HCT116 (cell line): Measurements from ENCODE around the gene GPR176. TPM values are rescaled to one million over a fixed set of nuclear protein-coding genes. Genes with fewer than 3 reads are reported as not detected.

Experiments used
- ATAC-seq: fragments of 200-7000 bp; cut with Tn5 transposase; 2 replicates; pipeline ENCODE4 v1.9.1; 2020; ENCODE audit warnings: mild to moderate bottlenecking, moderate library complexity
- BruUV-seq: library from RNA; stranded (reverse); fragments of 400-500 nt; replicated peaks from 2 replicates; lab custom pipeline; 2021; lab: Mats Ljungman, UMichigan
- CTCF ChIA-PET: fragments of 300-600 bp; sonication (Branson Sonifier 250); formaldehyde crosslinking; loops from one replicate; lab custom pipeline; 2021; ENCODE audit warnings: antibody characterized with exemption; lab: Charles Lee
- POLR2A ChIA-PET: fragments of 300-600, 350-600 bp; sonication (Branson Sonifier 250); formaldehyde crosslinking; loops from one replicate; lab custom pipeline; 2021; ENCODE audit warnings: antibody characterized with exemption; lab: Charles Lee
- RAD21 ChIA-PET, 2 experiments: fragments of 300-600 bp; sonication (Branson Sonifier 250); formaldehyde crosslinking; loops; one replicate each; lab custom pipeline; 2023; ENCODE audit warnings: low total read pairs in 2 of 2; ENCODE audit not compliant: uncharacterized antibody in 2 of 2, unreplicated experiment in 2 of 2, low non-redundant PET in 1 of 2; lab: Charles Lee
- DNase-seq: peaks from one replicate; pipeline ENCODE4 v3.0.0-alpha.2; 2010; ENCODE audit warnings: low read depth, low spot score
- H2AFZ ChIP-seq: fragments of 200-600 bp; shearing (Covaris generic), sonication (generic); 2 replicates; pipeline ENCODE4 v1.6.1; 2017; ENCODE audit warnings: low read depth, mixed run types, mixed read lengths, antibody characterized with exemption, low read length; ENCODE audit not compliant: poor library complexity, severe bottlenecking
- H3K27ac ChIP-seq: 2 replicates; pipeline ENCODE4 v1.5.1; 2012; ENCODE audit warnings: low read depth, low read length
- H3K27me3 ChIP-seq: fragments of 200-600 bp; sonication (generic); 2 replicates; pipeline ENCODE4 v1.6.1; 2016; ENCODE audit warnings: mixed run types, low read length, mixed read lengths; ENCODE audit not compliant: insufficient read depth
- H3K36me3 ChIP-seq, 2 experiments: fragments of 200-500 bp in 1 of 2; fragments of 200-600 bp in 1 of 2; sonication (Bioruptor generic) in 1 of 2; sonication (generic) in 1 of 2; 2 replicates each; pipeline versions ENCODE4 v1.5.1 to v1.6.1; 2014 to 2016; ENCODE audit warnings: low read length in 2 of 2, inconsistent platforms in 1 of 2, mixed read lengths in 1 of 2, mixed run types in 1 of 2; ENCODE audit not compliant: insufficient read depth in 2 of 2, control insufficient read depth in 1 of 2
- H3K4me1 ChIP-seq, 2 experiments: fragments of 200-600 bp in 1 of 2; sonication (generic) in 1 of 2; 2 replicates each; pipeline versions ENCODE4 v1.5.1 to v1.6.1; 2012 to 2017; ENCODE audit warnings: low read length in 2 of 2, inconsistent platforms in 1 of 2, mild to moderate bottlenecking in 1 of 2, mixed read lengths in 1 of 2, mixed run types in 1 of 2, moderate library complexity in 1 of 2; ENCODE audit not compliant: insufficient read depth in 2 of 2, control insufficient read depth in 1 of 2
- H3K4me2 ChIP-seq: fragments of 200-600 bp; sonication (generic); 2 replicates; pipeline ENCODE4 v1.6.1; 2017; ENCODE audit warnings: mixed run types, low read length, mixed read lengths
- H3K4me3 ChIP-seq, 2 experiments: fragments of 200-600 bp in 1 of 2; sonication (generic) in 1 of 2; replicated peaks in 1 of 2; 2 replicates each; pipeline ENCODE4 v1.5.1; 2011 to 2016; ENCODE audit warnings: low read length in 2 of 2, control low read depth in 1 of 2, low read depth in 1 of 2, mild to moderate bottlenecking in 1 of 2, mixed read lengths in 1 of 2, mixed run types in 1 of 2
- H3K79me2 ChIP-seq: fragments of 200-600 bp; sonication (generic); 2 replicates; pipeline ENCODE4 v1.6.1; 2017; ENCODE audit warnings: mild to moderate bottlenecking, mixed run types, low read length, moderate library complexity, mixed read lengths; ENCODE audit not compliant: insufficient read depth
- H3K9ac ChIP-seq: fragments of 200-600 bp; sonication (generic); 2 replicates; pipeline ENCODE4 v1.6.1; 2016; ENCODE audit warnings: low read length, mixed read lengths
- H3K9me2 ChIP-seq: fragments of 200-600 bp; sonication (generic), shearing (Covaris generic); 2 replicates; pipeline ENCODE4 v1.6.1; 2017; ENCODE audit warnings: mixed run types, mild to moderate bottlenecking, moderate library complexity; ENCODE audit not compliant: insufficient read depth
- H3K9me3 ChIP-seq, 2 experiments: fragments of 200-500 bp in 1 of 2; fragments of 200-600 bp in 1 of 2; sonication (Bioruptor generic) in 1 of 2; sonication (generic) in 1 of 2; 2 replicates each; pipeline ENCODE4 v1.6.1; 2014 to 2017; ENCODE audit warnings: low read length in 2 of 2, mixed read lengths in 2 of 2, inconsistent platforms in 1 of 2, low read depth in 1 of 2, mild to moderate bottlenecking in 1 of 2, mixed run types in 1 of 2, moderate library complexity in 1 of 2; ENCODE audit not compliant: control insufficient read depth in 1 of 2, insufficient read depth in 1 of 2
- H4K20me1 ChIP-seq: fragments of 200-600 bp; sonication (generic), shearing (Covaris generic); 2 replicates; pipeline ENCODE4 v1.6.1; 2017; ENCODE audit warnings: mixed run types, mild to moderate bottlenecking, moderate library complexity; ENCODE audit not compliant: insufficient read depth
- CBX3 ChIP-seq: IDR thresholded peaks from 2 replicates; pipeline ENCODE4 v1.6.1; 2012; ENCODE audit warnings: low read depth
- CEBPB ChIP-seq: IDR thresholded peaks from 2 replicates; pipeline ENCODE4 v1.6.1; 2012; ENCODE audit warnings: low read depth
- CTCF ChIP-seq, 3 experiments: fragments of 200-600 bp in 1 of 3; sonication (generic) in 1 of 3; IDR thresholded peaks in 2 of 3; conservative IDR thresholded peaks in 1 of 3; 2 replicates each; pipeline ENCODE4 v1.5.1; 2012 to 2017; ENCODE audit warnings: low read depth in 2 of 3, low read length in 2 of 3, antibody characterized with exemption in 1 of 3, borderline replicate concordance in 1 of 3, control low read depth in 1 of 3, mild to moderate bottlenecking in 1 of 3, mixed read lengths in 1 of 3, mixed run types in 1 of 3, moderate library complexity in 1 of 3; ENCODE audit not compliant: insufficient read depth in 1 of 3
- EGR1 ChIP-seq: IDR thresholded peaks from 2 replicates; pipeline ENCODE4 v1.6.1; 2012; ENCODE audit warnings: low read depth
- ELF1 ChIP-seq: IDR thresholded peaks from 2 replicates; pipeline ENCODE4 v1.6.1; 2012; ENCODE audit warnings: low read depth, borderline replicate concordance
- EZH2phosphoT487 ChIP-seq: fragments of 200-600 bp; IDR thresholded peaks from 2 replicates; pipeline ENCODE4 v1.6.1; 2018; ENCODE audit warnings: antibody characterized with exemption, borderline replicate concordance
- JUND ChIP-seq: IDR thresholded peaks from 2 replicates; pipeline ENCODE4 v1.6.1; 2012
- MAX ChIP-seq: IDR thresholded peaks from 2 replicates; pipeline ENCODE4 v1.6.1; 2012
- POLR2A ChIP-seq: IDR thresholded peaks from 2 replicates; pipeline ENCODE4 v1.7.0; 2011; ENCODE audit warnings: borderline replicate concordance; ENCODE audit not compliant: insufficient read depth, insufficient read length; ENCODE audit errors: extremely low read depth
- POLR2AphosphoS5 ChIP-seq: IDR thresholded peaks from 2 replicates; pipeline ENCODE4 v1.6.1; 2011; ENCODE audit warnings: mild to moderate bottlenecking, low read depth, low read length, moderate library complexity
- REST ChIP-seq: IDR thresholded peaks from 2 replicates; pipeline ENCODE4 v1.6.1; 2012; ENCODE audit warnings: low read depth
- SIN3A ChIP-seq: IDR thresholded peaks from 2 replicates; pipeline ENCODE4 v1.6.1; 2012; ENCODE audit warnings: low read depth
- SP1 ChIP-seq: IDR thresholded peaks from 2 replicates; pipeline ENCODE4 v1.6.1; 2012; ENCODE audit warnings: low read depth
- ZNF274 ChIP-seq: fragments of 200-500 bp; sonication (Bioruptor generic); IDR thresholded peaks from 2 replicates; pipeline ENCODE4 v1.6.1; 2014; ENCODE audit warnings: mild to moderate bottlenecking, low read depth, low read length, inconsistent platforms
- intact Hi-C: fragments of 100-400 bp; cut with micrococcal nuclease; formaldehyde crosslinking; loops from 2 replicates; pipeline ENCODE4 v1.10.0; 2022
- total RNA-seq: library from RNA; stranded (reverse); gene quantifications from one replicate; pipeline ENCODE4 v1.2.1, GENCODE V29; 2021; ENCODE audit not compliant: unreplicated experiment

The GPR176 gene
- total RNA-seq, 1 experiment from 2014 or later, result 1.7 TPM

- Histone ChIP-seq H4K20me1 (no peaks in the 10 kb centered on the region), H3K36me3 (peaks cover 0 to 3% of the 10 kb centered on the region in 2 experiments; a peak in 1 of 4 replicates), H3K9me2 (no peaks in the 10 kb centered on the region), H3K9ac (no peak overlapping the region), H3K4me1 (peaks cover 23% of the 10 kb centered on the region in 2 experiments), H3K27me3 (no peaks in the 10 kb centered on the region), H3K79me2 (peaks cover 11% of the 10 kb centered on the region), H3K27ac (no peak overlapping the region), H3K9me3 (no peaks in the 10 kb centered on the region), H3K4me3 (no peak overlapping the region), H2AFZ (no peak overlapping the region), H3K4me2 (peak overlapping the region; percentile 79; the same call in 1 of the 2 replicates)
- ATAC-seq (no peak), DNase-seq (no peak)
- BruUV-seq, result no TSS peak
- ChIA-PET RAD21 (no interaction called here), CTCF (interaction anchor here (1.1 to 1.8 kb wide), 3 partner anchors 10 to 490 kb away, joined by 3 to 7 read pairs (median 6); no protein-coding TSS in a partner anchor), POLR2A (no interaction called here)
- TF ChIP-seq ZNF274 (no peak), EZH2phosphoT487 (no peak), POLR2A (no peak), MAX (no peak)
- intact Hi-C loops, result loop anchor here (5.0 to 10.0 kb wide), 2 partner anchors 248 to 490 kb away; no protein-coding TSS in a partner anchor
Observed at GRCh38 chr15:39784638-39785037, 135.4 kb downstream of the GPR176 start.

- H3K36me3 ChIP-seq, result peaks cover 0 to 3% of the 10 kb centered on the region in 2 experiments; a peak in 1 of 4 replicates
- peak overlapping the region; percentile 79 for H3K4me2 ChIP-seq
- ChIA-PET POLR2A (no interaction called here), RAD21 (no interaction called here), CTCF (interaction anchor here (1.1 to 1.8 kb wide), 2 partner anchors 27 to 491 kb away, joined by 6 to 7 read pairs; no protein-coding TSS in a partner anchor)
- DNase-seq (no peak), ATAC-seq (no peak)
- peaks cover 11% of the 10 kb centered on the region for H3K79me2 ChIP-seq
- BruUV-seq, result no TSS peak
- no peaks in the 10 kb centered on the region for H3K27me3 ChIP-seq
- H2AFZ ChIP-seq, result no peak overlapping the region
- H4K20me1 ChIP-seq, result no peaks in the 10 kb centered on the region
- peak overlapping the region; percentile 79; the same call in 1 of the 2 replicates for H3K9ac ChIP-seq
- peak overlapping the region in 1 of 2 experiments; percentile 75; a peak in 3 of 4 replicates for H3K4me3 ChIP-seq
- intact Hi-C loops, result loop anchor here (10.0 kb wide), 1 partner anchor 491 kb away; no protein-coding TSS in a partner anchor
- H3K27ac ChIP-seq, result no peak overlapping the region
- H3K9me2 ChIP-seq, result no peaks in the 10 kb centered on the region
- TF ChIP-seq JUND, result no peak
- TF ChIP-seq SP1, result no peak
- TF ChIP-seq POLR2AphosphoS5, result no peak
- no peak for TF ChIP-seq MAX
- TF ChIP-seq ELF1, result no peak
- TF ChIP-seq EGR1, result no peak
- no peak for TF ChIP-seq REST
- no peak for TF ChIP-seq CBX3
- no peak for TF ChIP-seq EZH2phosphoT487
- no peak for TF ChIP-seq ZNF274
- no peak for TF ChIP-seq CTCF (IDR thresholded peaks at IDR 0.05 in 2 of 3, conservative IDR thresholded peaks at IDR 0.05 in 1 of 3; ENCODE audit: borderline replicate concordance in 1 of 3, insufficient read depth in 1 of 3, low read depth in 2 of 3, low read length in 2 of 3)
- TF ChIP-seq POLR2A, result no peak
- TF ChIP-seq SIN3A, result no peak
- no peak for TF ChIP-seq CEBPB
- H3K4me1 ChIP-seq, result peaks cover 23% of the 10 kb centered on the region in 2 experiments
- no peaks in the 10 kb centered on the region for H3K9me3 ChIP-seq
Observed at GRCh38 chr15:39784125-39784524, 135.9 kb downstream of the GPR176 start.
